GM19468 (cell line): ENCODE data around the gene MATN4.

ENCODE experiments used
- ATAC-seq: cut with Tn5 transposase; IDR thresholded peaks from one replicate; pipeline ENCODE4 v1.9.1; 2021; ENCODE audit warnings: mild to moderate bottlenecking, moderate library complexity, moderate number of reproducible peaks; ENCODE audit not compliant: unreplicated experiment; ENCODE audit errors: extremely low read depth

Gene MATN4

DNA sequence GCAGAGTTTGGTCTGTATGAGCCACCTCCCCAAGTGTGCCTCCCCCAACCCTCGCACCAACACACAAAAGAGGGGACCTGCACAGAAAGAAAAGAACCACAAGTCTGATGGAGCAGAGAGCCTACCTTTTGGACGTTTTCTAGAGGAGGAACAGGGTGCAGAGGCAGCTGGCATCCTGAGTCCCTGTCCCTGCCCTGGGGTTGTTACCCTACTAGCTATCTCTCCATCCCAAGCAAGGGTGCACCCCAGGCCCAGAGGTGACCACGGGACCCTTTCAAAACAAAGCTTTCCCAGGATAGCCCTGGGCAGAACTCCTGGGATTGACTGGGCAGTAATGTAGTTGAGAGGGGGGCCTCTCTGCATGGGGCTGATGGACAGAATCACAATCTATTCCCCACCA, 9.7 kb upstream of the MATN4 start:
- no peak for ATAC-seq

DNA sequence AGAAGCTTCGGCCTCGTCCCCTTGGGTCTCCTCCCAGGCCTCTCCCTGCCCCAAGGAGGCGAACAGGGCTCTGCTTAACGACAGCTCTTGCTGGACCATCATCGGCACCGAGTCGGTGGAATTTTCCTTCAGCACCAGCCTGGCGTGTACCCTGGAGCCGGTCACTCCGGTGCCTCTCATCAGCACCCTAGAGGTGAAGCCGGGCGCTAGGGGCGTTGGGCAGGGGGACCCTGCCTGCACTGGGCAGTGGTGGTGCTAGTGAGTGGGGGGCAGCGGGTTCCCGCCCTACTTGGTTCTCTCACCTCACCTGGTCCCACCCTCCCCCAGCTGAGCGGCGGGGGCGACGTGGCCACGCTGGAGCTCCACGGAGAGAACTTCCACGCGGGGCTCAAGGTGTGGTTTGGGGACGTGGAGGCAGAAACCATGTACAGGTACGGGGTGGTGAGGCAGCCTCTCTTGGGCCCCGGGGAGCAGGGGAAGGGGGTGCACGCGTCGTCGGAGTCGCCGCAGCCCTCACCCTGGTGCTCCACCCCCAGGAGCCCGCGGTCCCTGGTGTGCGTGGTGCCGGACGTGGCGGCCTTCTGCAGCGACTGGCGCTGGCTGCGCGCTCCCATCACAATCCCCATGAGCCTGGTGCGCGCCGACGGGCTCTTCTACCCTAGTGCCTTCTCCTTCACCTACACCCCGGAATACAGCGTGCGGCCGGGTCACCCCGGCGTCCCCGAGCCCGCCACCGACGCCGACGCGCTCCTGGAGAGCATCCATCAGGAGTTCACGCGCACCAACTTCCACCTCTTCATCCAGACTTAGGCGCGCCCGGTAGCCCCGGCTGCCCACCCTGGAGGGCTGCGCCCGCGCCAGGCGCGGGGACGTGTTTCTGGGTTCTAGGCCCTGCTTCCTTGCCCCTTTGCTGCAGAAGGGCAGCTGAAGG, 8.3 kb upstream of the MATN4 start:
- no peak for ATAC-seq

DNA sequence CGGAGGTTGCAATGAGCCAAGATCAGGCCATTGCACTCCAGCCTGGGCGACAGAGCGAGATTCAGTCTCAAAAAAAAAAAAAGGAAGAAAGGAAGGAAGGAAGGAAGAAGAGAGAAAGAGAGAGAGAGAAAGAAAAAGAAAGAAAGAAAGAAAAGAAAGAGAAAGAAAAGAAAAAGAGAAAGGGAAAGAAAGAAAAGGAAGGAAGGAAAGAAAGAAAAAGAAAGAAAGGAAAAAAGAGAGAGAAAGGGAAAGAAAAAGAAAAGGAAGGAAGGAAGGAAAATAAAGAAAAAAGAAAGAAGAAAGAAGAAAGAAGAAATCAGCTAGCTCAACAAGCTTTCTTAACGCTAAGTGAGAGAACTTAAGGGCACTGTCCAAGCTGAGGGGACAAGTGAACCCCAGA, 7.6 kb upstream of the MATN4 start:
- ATAC-seq: no peak

DNA sequence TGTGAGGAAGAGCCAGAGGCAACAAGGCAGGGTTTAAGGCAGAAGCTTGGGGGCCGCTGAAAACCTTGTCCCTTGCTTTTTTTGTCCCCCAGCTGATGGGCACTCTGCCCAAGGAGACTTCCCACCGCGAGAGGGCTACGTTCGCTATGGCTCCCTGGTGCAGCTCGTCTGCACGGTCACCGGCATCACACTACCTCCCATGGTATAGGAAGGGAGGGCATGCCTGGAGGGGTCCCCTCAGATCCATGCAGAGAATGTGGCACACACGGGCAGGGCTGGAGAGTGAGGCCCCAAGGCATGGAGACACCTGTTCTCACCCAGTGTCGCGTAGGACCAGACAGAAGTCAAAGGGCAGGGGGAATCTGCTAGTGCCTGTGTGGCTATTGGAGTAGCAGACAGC, 5.8 kb upstream of the MATN4 start:
- ATAC-seq: no peak

DNA sequence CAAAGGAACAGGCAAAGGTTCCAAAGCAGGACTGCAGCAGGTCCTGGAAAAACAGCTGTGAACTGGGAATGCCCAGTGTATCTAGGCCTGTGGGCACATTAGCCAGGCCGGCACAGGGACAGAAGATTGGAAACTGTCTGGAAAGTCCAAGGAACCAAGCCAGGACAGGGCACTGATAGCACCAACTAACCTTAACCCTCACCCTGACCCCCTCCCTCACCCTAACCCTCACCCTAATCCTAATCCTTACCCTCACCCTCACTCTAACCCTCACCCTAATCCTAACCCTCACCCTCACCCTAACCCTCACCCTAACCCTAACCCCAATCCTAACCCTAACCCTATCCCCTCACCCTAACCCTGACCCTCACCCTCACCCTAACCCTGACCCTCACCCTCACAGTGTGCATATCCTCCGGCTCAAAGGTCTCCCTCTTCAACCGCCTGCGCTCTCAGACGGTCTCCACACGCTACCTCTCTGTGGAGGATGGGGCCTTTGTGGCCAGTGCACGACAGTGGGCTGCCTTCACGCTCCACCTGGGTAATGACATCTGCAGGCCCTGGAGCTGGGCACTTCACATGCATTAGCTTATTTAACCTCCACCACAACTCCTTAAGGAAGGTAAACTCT, 5.1 kb upstream of the MATN4 start:
- no peak for ATAC-seq

DNA sequence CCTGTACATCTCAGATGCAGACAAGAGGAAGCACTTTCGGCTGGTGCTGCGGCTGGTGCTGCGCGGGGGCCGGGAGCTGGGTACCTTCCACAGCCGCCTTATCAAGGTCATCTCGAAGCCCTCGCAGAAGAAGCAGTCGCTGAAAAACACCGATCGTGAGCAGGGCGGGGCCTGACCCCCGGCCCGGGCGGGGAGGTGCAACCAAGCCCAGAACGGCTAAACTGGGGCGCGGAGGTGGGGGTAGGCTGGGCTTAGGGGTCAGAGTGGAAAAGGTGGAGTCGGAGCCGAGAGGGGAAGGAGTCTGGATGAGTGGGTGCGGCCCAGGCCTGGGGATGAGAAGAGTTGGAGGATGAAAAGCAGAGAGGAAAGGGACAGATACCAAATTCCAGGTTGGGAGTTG, 4.1 kb upstream of the MATN4 start:
- ATAC-seq: no peak

DNA sequence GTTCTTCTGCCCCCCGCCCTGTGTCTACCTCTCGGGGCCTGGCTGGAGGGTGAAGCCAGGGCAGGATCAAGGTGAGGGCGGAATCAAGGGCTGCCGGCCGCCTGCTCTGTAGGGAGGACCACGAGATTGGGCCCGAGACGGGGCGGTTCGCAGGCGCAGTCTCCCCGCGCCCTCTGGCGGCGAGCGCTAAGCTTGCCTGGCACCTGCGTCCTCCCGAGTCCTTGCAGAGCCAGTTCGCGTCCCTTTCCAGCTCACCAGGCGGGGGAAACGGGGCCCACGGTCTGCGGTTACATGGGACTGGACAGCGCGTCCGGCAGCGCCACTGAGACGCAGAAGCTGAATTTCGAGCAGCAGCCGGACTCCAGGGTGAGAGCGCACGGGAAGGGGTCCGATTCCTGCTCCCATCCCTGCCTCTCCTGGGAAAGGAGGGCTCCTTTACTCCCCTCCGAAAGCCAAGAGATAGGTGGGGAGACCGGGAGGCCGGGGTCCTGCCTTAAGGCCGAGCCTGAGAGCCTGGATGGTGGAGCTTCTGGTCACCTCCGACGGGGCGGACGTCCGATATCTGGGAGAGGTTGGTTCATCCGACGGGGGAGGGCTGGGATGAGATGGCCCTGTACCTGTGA, 3.6 kb upstream of the MATN4 start:
- ATAC-seq: no peak

DNA sequence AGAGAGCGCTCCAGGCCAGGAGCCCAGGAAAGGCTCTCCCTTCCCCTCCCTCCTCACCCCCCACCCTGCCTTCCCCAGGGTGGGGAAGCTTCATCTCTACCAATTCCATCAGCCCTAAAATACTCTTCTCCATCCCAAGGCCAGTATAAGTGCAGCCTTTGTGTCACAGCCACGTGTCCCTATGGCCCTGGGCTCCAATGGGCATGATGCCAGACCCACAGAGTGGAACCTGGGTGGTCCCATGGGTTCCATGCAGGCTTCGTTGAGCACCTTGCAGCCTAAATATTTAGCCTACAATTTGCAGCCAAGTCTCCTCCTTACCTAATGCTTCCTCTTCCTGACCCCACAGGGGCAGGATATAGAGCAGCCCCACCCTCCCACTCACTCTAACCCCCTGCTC, 976 bp upstream of the MATN4 start:
- ATAC-seq: no peak

DNA sequence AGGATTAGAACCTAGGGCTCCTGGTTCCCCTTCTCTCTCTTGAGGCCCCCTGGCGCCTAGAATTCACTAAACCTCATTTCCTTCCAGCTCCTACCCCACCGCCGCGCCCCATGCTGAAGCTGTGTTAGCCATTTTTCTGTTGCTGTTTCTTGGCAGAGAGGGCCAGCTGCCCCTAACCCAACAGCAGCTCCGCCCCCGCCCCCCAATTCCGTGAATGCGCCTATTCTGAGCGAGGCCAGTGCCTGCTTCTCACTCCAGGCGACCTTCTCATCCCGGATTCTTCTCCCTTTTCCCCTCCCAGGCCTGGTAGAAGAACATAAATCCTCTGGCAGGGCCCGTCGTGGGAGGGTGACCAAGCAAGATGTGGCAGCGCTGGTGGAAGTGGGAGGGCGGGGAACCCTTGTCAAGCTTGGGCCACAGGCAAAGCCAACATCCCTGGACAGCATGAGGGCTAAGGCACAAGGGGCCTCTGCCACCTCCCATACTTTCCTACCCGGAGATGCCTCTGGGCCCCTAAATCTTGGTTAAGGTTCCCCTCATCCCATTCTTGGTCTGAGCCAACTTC, 941 bp downstream of the MATN4 start:
- no peak for ATAC-seq

DNA sequence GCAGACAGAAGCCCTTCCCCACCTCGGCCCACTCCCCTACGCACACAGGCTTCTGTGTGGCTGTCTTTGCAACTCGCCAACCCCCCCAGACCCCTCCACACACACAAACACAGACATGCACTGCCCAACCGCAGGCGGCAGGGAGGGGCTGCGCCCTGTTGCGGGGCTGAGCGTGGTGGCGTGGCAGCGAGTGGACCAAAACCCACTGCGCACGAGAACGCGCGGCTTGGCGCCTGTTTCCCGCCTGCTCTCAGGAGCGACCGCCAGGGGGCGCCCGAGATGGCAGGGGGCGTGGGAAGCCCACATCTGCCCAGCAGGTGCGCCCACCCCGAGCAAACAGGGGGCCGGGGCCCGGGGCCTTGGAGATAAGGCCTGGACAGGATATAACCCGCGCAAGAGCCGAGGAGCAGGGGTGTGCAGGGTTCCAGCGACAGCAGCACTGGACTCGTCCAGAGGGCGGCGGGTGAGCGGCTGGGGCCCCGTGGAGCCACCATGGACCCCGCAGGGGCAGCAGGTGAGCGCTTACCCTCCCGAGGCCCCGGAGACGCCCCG, 1.6 kb downstream of the MATN4 start, which contains the start of gene RBPJL:
RBPJL (plus strand) TSS at position 410 of the 552 bp plus-strand sequence; CDS start at position 493, 83 bp downstream.
- no peak for ATAC-seq

DNA sequence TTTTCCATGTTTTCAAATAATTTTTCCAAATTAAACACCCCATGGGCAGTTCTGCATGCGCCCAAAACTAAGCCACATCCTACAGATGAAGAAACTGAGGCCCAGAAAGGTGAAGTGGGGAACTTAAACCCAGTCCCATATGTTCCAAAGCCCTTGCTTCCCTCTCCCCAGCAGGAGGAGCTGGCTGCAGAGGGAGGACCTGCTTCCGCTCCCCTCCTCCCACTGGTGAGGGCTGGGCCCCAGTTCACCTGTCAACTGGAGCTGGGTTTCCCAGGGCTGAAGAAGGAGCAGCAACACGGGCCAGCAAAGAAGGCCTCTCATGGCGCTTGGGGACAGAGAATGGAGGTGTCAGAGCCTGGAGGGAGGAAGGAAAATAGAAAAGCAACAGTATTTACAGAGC, 2.8 kb downstream of the MATN4 start:
- ATAC-seq: no peak

DNA sequence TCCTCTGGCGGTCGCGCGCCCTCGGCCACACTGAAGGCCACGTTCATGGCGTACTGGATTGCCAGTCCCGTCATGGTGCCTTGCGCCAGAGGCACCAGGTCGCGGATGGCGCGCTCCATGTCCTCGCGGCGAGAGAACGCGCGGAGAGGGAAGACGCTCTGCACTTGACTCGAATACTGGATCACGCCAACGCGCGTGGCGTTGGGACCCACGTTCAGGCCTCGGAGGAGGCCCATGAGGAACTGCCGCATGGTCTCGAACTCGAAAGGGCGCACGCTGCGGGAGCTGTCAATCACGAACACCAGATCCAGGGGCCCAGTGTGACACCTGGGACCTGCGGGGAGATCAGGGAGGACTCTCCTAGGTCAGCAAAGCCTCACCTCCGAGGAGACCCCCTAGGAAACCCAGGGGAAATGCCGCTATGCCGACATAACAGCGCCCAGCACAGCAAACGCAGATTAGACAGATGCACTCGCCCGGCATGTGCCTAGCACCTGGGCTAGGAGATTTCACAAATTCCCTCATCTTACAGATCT, 3.6 kb downstream of the MATN4 start:
- ATAC-seq: no peak

DNA sequence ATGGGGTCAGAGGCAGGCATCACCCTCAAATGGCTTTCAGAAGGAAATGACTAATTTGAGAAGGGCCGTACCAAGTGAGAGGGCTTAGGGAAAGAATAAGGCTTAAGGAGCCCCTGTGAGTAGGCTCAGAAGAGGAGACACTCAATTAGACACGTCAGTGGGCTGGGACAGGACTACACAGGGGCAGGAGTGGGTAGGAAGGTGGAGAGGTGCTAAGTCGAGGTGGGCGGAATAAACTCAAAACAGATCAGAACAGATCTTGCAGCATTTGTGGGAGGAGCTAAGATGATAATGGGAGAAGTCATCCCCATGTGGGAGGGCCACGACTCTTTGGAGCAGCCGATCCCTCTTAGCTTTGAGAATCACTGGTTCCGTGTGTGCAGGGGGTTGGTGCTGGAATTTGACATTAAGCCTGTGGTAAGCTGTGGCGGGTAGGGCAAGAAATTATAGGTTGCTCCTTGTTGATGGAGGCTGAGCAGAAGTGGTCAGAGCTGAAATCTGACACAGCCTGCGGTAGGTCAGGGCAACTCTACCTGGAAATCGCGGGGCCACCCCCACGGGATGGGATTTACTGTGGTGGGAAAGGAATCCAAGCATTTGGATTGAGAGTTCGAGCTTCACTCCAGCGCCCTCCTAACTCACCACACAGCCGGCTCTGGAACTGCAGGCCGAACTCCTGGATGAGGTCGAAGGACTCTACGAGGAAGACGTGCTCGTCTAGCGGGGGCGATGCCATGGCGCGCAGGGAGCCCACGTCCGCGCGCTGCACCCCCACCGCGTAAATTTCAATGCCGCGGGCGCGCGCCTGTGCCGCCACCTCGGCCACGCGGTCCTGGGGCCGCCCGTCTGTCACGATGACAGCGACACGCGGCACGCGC, 4.3 kb downstream of the MATN4 start:
- no peak for ATAC-seq

DNA sequence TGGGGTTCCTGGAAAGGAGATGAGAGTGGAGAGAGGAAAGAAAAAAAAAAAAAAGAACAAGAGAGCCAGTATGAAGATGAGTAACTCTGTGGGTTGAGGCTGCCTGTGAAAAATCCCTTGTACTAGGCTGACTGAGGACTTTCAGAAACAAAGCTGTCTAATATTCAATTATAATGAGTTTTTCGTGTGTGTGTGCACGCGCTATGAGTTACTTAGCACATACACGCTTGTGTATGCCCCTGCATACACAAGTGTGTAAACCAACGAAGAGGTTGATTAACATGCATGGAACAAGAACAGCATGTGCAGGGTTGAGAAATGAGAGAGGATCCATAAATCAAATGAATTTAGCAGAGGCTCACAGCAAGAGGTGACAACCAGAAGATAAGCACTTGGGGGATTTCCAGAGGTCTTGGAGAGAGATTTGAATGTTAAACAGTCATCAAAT, 6.3 kb downstream of the MATN4 start:
- no peak for ATAC-seq

DNA sequence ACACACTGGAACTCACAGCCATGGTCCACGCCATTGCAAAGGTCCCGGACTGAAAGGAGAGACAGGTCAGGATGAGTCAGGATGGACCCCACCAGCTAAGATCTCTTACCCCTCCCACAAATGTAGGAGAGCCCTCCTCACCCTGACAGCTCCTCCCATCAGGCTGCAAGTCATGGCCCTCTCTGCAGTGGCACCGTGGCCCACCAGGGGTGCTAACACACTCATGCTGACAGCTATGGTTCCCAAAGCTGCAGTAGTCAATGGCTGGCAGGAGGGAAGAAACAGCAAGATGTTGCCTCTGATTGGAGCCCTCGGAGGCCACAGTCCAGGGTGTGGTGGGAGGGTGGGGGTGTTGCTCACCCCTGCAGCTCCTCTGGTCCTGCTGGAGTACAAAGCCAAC, 7.1 kb downstream of the MATN4 start:
- ATAC-seq: no peak

DNA sequence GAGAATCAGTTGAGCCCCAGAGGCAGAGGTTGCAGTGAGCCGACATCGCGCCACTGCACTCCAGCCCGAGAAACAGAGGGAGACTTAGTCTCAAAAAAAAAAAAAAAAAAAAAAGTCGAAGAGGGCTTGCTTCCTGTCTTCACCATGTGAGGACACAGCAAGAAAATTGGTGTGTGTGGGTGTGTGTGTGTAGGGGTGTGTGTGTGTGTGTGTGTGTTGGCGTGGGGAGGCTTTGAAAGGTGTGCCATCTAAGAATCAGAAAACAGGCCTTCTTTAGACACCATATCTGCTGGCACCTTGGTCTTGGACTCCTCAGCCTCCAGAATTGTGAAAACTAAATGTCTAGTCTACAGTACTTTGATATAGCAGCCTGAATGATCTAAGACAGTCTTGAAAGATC, 8.3 kb downstream of the MATN4 start:
- ATAC-seq: no peak

DNA sequence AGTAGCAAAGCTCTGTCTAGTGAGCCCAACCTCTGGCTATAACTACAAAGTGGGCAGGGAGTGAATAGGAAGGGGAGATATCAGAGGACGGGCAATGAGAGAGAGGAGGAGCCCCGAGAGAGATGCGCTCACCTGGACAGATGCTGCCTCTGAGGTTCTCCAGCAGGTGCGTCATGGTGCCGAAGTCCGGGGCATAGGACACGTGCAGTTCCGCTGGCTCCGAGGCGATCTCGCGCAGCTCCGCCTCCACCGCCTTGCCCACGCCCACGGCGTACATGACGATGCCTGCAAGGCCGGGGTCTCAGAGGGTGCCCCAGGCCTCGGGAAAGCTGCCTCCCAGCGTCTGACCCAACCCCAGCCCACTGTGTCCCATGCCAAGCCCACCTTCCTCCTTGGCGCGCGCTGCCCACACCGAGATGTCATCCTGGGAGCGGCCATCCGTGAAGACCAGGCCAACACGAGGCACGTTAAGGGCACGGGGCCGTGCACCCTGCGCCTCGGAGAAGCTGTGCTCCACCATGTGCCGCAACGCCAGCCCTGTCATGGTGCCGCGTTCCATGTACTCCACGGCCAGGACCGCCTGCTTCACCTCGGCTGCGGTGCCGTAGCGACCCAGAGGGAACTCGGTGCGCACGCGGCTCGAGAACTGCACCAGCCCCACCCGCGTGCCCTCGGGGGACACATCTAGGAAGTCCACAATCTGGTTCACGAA, 10.2 kb downstream of the MATN4 start:
- no peak for ATAC-seq

DNA sequence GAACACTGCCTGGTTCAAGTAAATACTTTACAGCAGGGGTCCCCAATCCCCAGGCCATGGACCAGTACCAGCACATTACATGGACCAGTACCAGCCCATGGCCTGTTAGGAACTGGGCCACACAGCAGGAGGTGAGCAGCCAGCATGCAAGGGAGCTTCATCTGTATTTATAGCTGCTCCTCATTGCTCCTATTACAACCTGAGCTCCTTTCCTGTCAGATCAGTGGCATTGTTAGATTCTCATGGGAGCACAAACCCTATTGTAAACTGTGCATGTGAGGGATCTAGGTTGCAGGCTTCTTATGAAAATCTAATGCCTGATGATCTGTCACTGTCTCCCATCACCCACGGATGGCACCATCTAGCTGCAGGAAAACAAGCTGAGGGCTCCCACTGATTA, 13.4 kb downstream of the MATN4 start:
- no peak for ATAC-seq

DNA sequence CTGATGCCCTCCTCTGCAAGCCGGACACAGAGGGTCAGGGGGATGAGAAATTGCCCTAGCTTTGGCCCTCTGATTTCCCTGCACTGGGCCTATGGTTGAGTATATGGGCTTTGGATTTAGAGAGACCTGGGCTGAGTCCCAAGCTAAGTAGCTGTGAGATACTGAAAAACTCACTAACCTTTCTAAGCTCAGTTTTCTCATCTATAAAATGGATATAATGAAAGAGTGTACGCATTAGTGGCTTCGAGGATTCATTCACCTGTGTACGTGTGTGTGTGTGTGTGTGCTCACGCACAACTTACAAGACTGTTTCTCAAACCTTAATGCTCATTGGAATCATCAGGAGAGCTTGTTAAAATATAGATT, 14.1 kb downstream of the MATN4 start:
- ATAC-seq: no peak
